Brain microvascular endothelial cell (primary cell): ENCODE data around the gene PPM1F.

ENCODE experiments used
- DNase-seq: peaks from one replicate; pipeline ENCODE4 v3.0.0-alpha.2; 2020
- H3K27ac ChIP-seq: fragments of 250-450 bp; sonication (Bioruptor Pico); 2 replicates; pipeline ENCODE4 v1.5.1; 2020; ENCODE audit warnings: mild to moderate bottlenecking, moderate library complexity
- H3K27me3 ChIP-seq: fragments of 250-450 bp; sonication (Bioruptor Pico); replicated peaks from 2 replicates; pipeline ENCODE4 v1.5.1; 2020; ENCODE audit warnings: mild to moderate bottlenecking
- H3K36me3 ChIP-seq: fragments of 250-450 bp; sonication (Bioruptor Pico); replicated peaks from 2 replicates; pipeline ENCODE4 v1.5.1; 2020; ENCODE audit warnings: mild to moderate bottlenecking
- H3K4me3 ChIP-seq: 2 replicates; pipeline ENCODE4 v1.5.1; 2011; ENCODE audit warnings: low read depth, mild to moderate bottlenecking, control low read depth, low read length, moderate library complexity
- CTCF ChIP-seq: IDR thresholded peaks from 2 replicates; pipeline ENCODE4 v1.5.1; 2011; ENCODE audit warnings: low read depth, mild to moderate bottlenecking, moderate library complexity, low read length, control low read depth, inconsistent platforms; ENCODE audit errors: missing control alignments
- in situ Hi-C: cut with HindIII; loops from 2 replicates; pipeline ENCODE4 v1.10.0; 2017; ENCODE audit warnings: low sequenced_read_pairs, low pct_ligation_motif_present

PPM1F gene

GRCh38 chr22:21995660-21996059 is 43.0 kb upstream of the PPM1F start:
- TF ChIP-seq CTCF = no peak
- in situ Hi-C loops = no loop called here
- no peaks in the 10 kb centered on the region for H3K36me3 ChIP-seq
- no peak overlapping the region for H3K4me3 ChIP-seq
- peaks cover 19% of the 10 kb centered on the region for H3K27me3 ChIP-seq
- H3K27ac ChIP-seq = no peak overlapping the region
- DNase-seq = no peak

- H3K4me3 ChIP-seq = no peak overlapping the region
- H3K27ac ChIP-seq = no peak overlapping the region
- no peaks in the 10 kb centered on the region for H3K36me3 ChIP-seq
- in situ Hi-C loops = no loop called here
- peaks cover 23% of the 10 kb centered on the region for H3K27me3 ChIP-seq
- TF ChIP-seq CTCF = no peak
- no peak for DNase-seq
Measured at GRCh38 chr22:21994881-21995444, 42.3 kb upstream of the PPM1F start.

GRCh38 chr22:21992593-21993237 is 40.1 kb upstream of the PPM1F start:
- in situ Hi-C loops = no loop called here
- Histone ChIP-seq H3K27ac (no peak overlapping the region), H3K4me3 (no peak overlapping the region), H3K27me3 (peaks cover 39% of the 10 kb centered on the region), H3K36me3 (no peaks in the 10 kb centered on the region)
- no peak for DNase-seq
- no peak for TF ChIP-seq CTCF

- TF ChIP-seq CTCF = no peak
- no peak for DNase-seq
- Histone ChIP-seq H3K27me3 (peaks cover 42% of the 10 kb centered on the region), H3K27ac (no peak overlapping the region), H3K4me3 (no peak overlapping the region), H3K36me3 (no peaks in the 10 kb centered on the region)
- in situ Hi-C loops = no loop called here
Measured at GRCh38 chr22:21991774-21992173, 39.1 kb upstream of the PPM1F start.

GRCh38 chr22:21991304-21991596 is 38.6 kb upstream of the PPM1F start:
- in situ Hi-C loops = no loop called here

More at GRCh38 chr22:21991304-21991596, 38.6 kb upstream of the PPM1F start:
- no peak for DNase-seq
- Histone ChIP-seq H3K4me3 (no peak overlapping the region), H3K36me3 (no peaks in the 10 kb centered on the region), H3K27ac (no peak overlapping the region), H3K27me3 (peaks cover 42% of the 10 kb centered on the region)
- TF ChIP-seq CTCF = no peak
